Measurements from ENCODE around the gene LCP2. TPM values are rescaled to one million over a fixed set of nuclear protein-coding genes. Genes with fewer than 3 reads are reported as not detected.

Gene LCP2
- total RNA-seq, 1 experiment from 2014 or later = not detected

DNA sequence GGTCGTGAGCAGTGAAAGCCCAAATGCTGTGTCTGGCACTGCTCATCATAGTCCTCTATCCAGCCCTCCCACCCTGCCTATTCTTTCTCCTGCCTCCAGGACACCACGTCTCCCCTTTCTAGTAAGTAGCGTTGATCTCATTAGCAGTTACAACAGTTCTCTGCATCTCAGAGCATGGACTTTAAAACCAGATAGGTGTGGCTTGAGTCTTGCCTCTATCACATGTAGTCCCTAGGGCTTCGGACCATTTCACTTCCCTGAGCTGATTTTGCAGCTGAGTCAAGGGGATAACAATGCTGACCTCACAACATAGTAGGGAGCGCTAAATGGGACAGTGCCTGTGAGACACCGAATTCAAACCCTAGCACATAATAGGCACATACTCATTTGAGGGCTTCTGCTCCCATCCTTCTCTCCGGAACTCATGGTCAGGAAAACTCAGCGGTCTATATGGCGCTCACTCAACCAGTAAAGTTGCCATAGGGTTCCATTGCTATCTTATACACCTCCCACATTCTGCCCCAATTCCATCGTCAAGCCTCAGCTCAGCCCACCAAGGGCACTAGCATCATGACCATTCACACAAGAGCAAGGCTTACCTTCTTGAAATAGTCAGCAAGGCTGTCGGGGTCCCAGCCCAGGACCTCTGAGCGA, 515 bp downstream of the LCP2 start:
- Mint-ChIP-seq H3K27me3 (ENCODE audit: insufficient read depth, unreplicated experiment) (peaks cover 26% of the 10 kb centered on the region), H3K9me3 (ENCODE audit: unreplicated experiment) (no peaks in the 10 kb centered on the region), H3K36me3 (ENCODE audit: insufficient read depth, unreplicated experiment) (no peaks in the 10 kb centered on the region), H3K4me3 (ENCODE audit: unreplicated experiment) (no peak overlapping the region), H3K27ac (ENCODE audit: unreplicated experiment) (no peak overlapping the region), H3K4me1 (ENCODE audit: low read depth, unreplicated experiment) (no peaks in the 10 kb centered on the region)
- Histone ChIP-seq H3K9me3 (no peaks in the 10 kb centered on the region; the same call in 1 of the 2 replicates), H3K36me3 (ENCODE audit: control insufficient read depth, insufficient read depth, low read length) (no peaks in the 10 kb centered on the region), H3K27me3 (replicated peaks; ENCODE audit: control insufficient read depth, insufficient read depth, low read length) (no peaks in the 10 kb centered on the region; the same call in 1 of the 2 replicates), H3K4me3 (ENCODE audit: low read depth, low read length) (no peak overlapping the region), H3K4me1 (no peaks in the 10 kb centered on the region)
- TF ChIP-seq CTCF (IDR thresholded peaks at IDR 0.05; ENCODE audit: insufficient read depth in 1 of 2, low read depth in 1 of 2, low read length in 1 of 2, severe bottlenecking in 1 of 2, unreplicated experiment in 1 of 2) = no peak
- ChIA-PET POLR2A (no interaction called here), CTCF (interaction anchor here (0.6 kb wide), 1 partner anchor 28 kb away, joined by 4 read pairs; no protein-coding TSS in a partner anchor)
- BruUV-seq (replicated peaks) = no TSS peak
- intact Hi-C loops (cut with micrococcal nuclease; ENCODE audit: unreplicated experiment) = no loop called here
- no peak for DNase-seq

DNA sequence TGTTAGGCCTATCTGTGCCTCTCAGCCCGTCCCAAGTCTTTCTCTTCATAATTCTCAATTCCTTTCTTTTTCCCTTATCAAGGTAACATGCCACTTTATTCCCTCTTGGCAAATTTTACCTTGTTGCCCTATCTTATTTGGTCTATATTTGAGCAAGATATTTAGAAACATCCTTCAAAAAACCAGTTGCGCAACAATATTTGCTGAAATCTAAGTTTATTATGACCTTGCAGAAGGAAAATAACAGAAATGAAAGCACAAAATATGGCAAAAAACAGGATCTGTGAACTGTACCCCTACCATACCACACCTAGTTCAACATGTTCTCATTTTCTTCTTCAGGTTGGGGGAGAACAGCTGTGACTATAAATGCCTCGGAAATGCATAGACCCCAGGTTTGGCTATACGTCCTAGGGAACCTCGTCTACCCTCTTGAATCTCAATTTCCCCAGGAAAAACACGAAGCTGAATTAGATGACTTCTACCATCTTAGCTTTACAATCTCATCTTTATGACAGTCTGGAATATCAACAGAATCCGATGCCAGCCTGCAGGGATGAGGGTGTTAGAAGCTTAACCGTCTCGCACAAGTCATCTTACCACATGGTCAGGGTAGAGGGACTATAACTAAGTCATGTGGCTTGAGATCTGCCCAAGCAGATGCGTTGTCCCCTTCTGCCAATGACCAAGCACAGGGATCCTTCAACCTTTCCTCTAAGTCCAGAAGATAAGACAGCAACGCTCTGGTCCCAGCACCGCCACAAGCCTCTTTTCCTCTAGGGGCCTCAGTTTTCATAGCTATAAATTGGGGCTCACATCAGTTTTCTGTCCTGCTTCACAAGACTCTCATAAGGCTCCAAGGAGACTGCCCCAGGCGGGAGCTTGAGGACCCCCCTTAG, 1.3 kb downstream of the LCP2 start:
- H3K9me3 Mint-ChIP-seq (ENCODE audit: unreplicated experiment) = peaks cover under 1% of the 10 kb centered on the region
- Histone ChIP-seq H3K4me1 (no peaks in the 10 kb centered on the region), H3K9me3 (no peaks in the 10 kb centered on the region; the same call in 1 of the 2 replicates), H3K4me3 (ENCODE audit: low read depth, low read length) (no peak overlapping the region), H3K36me3 (ENCODE audit: control insufficient read depth, insufficient read depth, low read length) (no peaks in the 10 kb centered on the region), H3K27me3 (replicated peaks; ENCODE audit: control insufficient read depth, insufficient read depth, low read length) (no peaks in the 10 kb centered on the region; the same call in 1 of the 2 replicates)
- H3K4me1 Mint-ChIP-seq (ENCODE audit: low read depth, unreplicated experiment) = no peaks in the 10 kb centered on the region
- no peaks in the 10 kb centered on the region for H3K36me3 Mint-ChIP-seq (ENCODE audit: insufficient read depth, unreplicated experiment)
- no peak overlapping the region for H3K27ac Mint-ChIP-seq (ENCODE audit: unreplicated experiment)
- BruUV-seq (replicated peaks) = no TSS peak
- peaks cover 26% of the 10 kb centered on the region for H3K27me3 Mint-ChIP-seq (ENCODE audit: insufficient read depth, unreplicated experiment)
- no peak for TF ChIP-seq CTCF (IDR thresholded peaks at IDR 0.05; ENCODE audit: insufficient read depth in 1 of 2, low read depth in 1 of 2, low read length in 1 of 2, severe bottlenecking in 1 of 2, unreplicated experiment in 1 of 2)
- H3K4me3 Mint-ChIP-seq (ENCODE audit: unreplicated experiment) = no peak overlapping the region
- CTCF ChIA-PET = no interaction called here
- intact Hi-C loops (cut with micrococcal nuclease; ENCODE audit: unreplicated experiment) = no loop called here
- POLR2A ChIA-PET = no interaction called here
- DNase-seq = no peak

DNA sequence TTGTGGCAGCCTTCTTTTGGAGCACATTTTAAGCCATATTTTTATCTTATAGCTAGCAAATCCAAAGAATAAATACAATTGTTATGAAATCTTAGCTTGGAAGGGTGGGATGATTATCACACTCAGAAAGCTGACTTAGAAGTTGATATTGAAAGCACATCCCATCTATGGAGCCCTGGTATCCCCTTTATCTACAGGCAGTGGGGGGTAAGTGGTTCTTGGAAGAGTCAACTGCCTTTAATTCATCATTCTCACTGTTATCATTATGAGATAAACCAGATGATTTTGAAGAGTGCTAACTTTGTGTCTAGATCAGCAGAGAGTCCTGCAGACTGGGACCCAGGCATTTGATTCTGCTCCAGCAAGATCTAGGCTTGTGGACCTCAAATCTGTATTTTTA, 3.0 kb downstream of the LCP2 start:
- Mint-ChIP-seq H3K4me3 (ENCODE audit: unreplicated experiment) (no peak overlapping the region), H3K9me3 (ENCODE audit: unreplicated experiment) (peaks cover 18% of the 10 kb centered on the region), H3K4me1 (ENCODE audit: low read depth, unreplicated experiment) (no peaks in the 10 kb centered on the region), H3K27ac (ENCODE audit: unreplicated experiment) (no peak overlapping the region), H3K36me3 (ENCODE audit: insufficient read depth, unreplicated experiment) (no peaks in the 10 kb centered on the region), H3K27me3 (ENCODE audit: insufficient read depth, unreplicated experiment) (peaks cover 36% of the 10 kb centered on the region)
- no peak for TF ChIP-seq CTCF (IDR thresholded peaks at IDR 0.05; ENCODE audit: insufficient read depth in 1 of 2, low read depth in 1 of 2, low read length in 1 of 2, severe bottlenecking in 1 of 2, unreplicated experiment in 1 of 2)
- intact Hi-C loops (cut with micrococcal nuclease; ENCODE audit: unreplicated experiment) = no loop called here
- Histone ChIP-seq H3K4me1 (no peaks in the 10 kb centered on the region), H3K4me3 (ENCODE audit: low read depth, low read length) (no peak overlapping the region), H3K27me3 (replicated peaks; ENCODE audit: control insufficient read depth, insufficient read depth, low read length) (no peaks in the 10 kb centered on the region; the same call in 1 of the 2 replicates), H3K36me3 (ENCODE audit: control insufficient read depth, insufficient read depth, low read length) (no peaks in the 10 kb centered on the region), H3K9me3 (peaks cover 7% of the 10 kb centered on the region)
- ChIA-PET CTCF (no interaction called here), POLR2A (no interaction called here)
- BruUV-seq (replicated peaks) = no TSS peak
- DNase-seq = no peak
